Activated CD8-positive, alpha-beta memory T cell treated with anti-CD3 and anti-CD28 coated beads for 24 hours (primary cell): ENCODE data around the gene SIGLEC7.

Source experiments
- DNase-seq: peaks from one replicate; pipeline ENCODE4 v3.0.0-alpha.2; 2020

Gene SIGLEC7

GRCh38 chr19:51139299-51140014, 2.6 kb upstream of the SIGLEC7 start:
- peak; percentile 15 for DNase-seq

- peak; percentile 33 for DNase-seq
Measured at GRCh38 chr19:51140441-51140840, 1.7 kb upstream of the SIGLEC7 start.

DNA sequence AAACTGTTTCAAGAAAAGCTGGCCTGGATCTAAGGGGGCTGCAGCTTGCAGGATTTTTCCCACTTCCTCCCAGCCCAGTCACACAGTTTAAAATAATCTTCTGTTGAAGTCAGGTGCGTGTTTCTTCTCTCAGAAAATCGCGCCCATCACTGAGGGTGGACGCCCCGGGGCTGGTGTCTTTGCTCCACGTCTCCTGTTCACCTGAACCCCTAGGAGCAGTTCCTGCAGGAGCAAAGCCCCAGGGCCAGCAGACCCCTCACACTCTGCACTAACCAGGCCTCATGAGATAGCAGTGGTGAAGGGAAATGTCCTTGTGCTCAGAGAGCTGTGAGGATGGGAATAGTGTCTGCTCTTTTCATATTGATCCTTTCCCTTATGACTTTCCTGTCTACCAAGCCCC, 920 bp upstream of the SIGLEC7 start:
- DNase-seq, result peak; percentile 49

DNA sequence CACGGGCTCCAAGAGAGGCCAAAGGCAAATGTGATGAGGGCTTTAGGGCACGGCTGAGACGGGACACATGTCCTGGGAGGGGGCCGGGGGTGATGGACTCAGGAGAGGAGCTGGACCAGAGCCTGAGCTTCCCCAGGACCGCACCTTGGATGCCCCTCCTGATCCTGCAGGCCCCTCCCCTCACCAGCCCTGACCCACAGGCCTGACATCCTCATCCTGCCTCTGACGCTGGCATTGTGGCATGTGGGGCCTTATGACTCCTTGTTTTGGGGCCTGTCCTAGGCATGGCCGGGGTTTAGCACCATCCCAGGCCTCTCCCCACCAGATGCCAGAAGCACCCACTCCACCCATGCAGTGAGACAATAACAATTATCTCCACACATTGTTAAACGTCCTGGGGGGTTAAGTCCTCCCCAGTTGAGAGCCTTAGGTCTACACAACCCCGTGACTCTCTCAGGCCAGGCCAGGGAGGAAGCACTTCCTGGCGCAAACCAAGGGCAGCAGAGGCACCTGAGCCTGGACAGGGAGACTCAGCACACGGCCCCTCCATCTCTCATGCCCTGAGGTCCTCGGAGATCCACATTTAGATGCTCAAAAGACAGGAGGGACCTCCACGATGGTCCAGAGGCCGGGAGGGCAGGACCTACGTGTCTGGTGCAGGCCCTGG, 841 bp downstream of the SIGLEC7 start:
- DNase-seq, result peak; percentile 35

- DNase-seq, result peak; percentile 38
Measured at GRCh38 chr19:51143486-51143885, 1.4 kb downstream of the SIGLEC7 start.

- DNase-seq, result peak; percentile 49
Measured at GRCh38 chr19:51144482-51145045, 2.5 kb downstream of the SIGLEC7 start.

DNA sequence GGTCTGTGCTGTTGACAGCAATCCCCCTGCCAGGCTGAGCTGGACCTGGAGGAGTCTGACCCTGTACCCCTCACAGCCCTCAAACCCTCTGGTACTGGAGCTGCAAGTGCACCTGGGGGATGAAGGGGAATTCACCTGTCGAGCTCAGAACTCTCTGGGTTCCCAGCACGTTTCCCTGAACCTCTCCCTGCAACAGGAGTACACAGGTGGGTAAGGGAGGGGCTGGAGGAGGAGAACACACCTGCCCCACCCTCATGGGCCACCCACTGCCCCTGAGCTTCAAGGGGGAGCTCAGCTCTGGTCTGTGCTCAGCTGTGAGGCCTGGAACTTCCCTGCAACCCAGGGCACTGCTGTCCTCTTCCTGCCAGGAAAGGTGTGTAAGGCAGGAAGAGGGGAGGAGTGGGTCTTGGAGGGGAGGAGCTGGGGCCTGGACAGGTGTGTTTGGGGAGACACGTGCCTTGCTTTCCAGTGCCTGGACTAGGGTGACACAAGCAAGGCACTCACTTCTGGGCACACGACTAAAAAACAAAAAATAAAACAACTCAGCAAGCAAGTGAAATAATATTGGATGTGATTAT, 3.9 kb downstream of the SIGLEC7 start:
- peak; percentile 48 for DNase-seq

DNA sequence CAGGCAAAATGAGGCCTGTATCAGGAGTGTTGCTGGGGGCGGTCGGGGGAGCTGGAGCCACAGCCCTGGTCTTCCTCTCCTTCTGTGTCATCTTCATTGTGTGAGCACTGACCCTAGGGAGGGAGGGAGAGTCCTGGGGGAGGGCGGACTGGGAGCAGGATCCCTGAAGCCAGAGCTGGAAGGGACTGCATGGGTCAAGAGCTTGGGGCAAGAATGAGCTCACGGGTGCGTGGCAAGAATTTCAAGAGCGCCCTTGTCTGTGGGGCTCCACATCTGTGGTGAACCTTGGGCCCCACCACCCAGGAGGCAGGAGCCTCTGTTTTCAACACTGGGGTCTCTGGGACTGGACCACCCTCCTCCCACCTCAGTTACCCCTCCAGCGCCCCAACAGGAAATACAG, 4.7 kb downstream of the SIGLEC7 start:
- DNase-seq, result peak; percentile 28

DNA sequence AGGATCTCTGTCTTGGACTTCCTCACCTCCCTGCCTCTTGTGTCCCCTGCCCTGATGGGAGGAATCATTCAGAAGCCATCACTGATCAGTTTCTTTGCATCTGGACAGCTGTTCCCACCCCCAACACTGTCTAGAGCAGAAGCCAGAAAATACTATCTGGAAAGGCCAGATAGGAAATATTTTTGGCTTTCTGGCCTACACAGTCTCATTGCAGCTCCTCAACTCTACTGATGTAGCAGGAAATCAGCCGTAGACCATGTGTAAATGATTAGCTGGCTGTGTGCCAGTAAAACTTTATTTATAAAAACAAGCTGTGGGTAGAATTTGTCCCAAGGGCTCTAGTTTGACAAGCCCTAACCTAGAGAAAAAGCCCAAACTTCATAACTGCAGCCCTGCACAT, 5.6 kb downstream of the SIGLEC7 start:
- peak; percentile 11 for DNase-seq

- no peak for DNase-seq
Measured at GRCh38 chr19:51148580-51148979, 6.5 kb downstream of the SIGLEC7 start.

DNA sequence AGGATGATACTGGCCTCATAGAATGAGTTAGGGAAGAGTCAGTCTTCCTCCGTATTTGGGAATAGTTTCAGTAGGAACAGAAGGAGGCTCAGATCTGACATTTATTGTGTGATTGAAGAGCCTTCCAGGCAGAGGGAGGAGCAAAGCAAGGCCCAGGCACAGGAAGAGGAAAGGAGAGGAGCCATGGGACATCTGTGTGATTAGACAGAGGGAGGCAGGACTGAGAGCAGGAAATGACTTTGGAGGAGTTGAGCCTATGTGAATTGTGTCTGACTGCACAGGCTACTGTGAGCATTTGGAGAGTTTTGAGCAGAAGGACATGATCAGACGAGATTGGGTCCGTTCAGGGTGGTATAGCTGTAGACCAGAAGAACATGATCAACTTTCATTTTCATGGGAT, 8.5 kb downstream of the SIGLEC7 start:
- peak; percentile 21 for DNase-seq

- DNase-seq, result peak; percentile 51
Measured at GRCh38 chr19:51156710-51157109, 14.6 kb downstream of the SIGLEC7 start.

- DNase-seq, result peak; percentile 48
Measured at GRCh38 chr19:51157265-51157664, 15.2 kb downstream of the SIGLEC7 start.

DNA sequence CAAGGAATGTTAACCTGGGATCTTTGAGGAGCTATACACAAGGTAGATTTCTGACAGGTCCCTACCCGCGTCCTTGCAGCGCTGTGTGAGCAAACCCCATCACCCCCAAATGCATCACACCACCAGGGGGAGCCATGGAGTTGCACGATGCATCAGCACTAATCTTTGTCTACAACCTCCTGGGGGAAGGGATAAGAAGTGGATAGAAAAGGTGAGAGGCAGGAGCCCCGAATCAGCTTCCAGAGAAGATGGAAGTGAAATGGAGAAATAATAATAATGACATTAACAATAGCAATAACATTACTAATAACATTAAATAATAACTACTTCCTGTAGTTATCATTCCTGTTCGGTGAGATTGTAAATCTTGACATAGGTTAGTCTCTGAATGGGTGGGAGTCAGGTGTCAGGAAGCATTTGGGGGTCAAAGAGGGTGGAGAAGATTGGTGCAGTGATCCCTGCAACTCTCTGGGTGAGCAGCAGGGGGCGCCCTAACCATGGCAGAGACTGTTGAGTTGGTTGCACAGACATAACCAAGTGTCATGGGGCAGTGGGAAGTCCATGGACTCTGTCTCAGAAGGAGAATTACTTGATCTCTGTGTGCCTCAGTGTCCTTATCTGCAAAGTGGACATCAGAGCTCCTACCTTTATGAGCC, 16.5 kb downstream of the SIGLEC7 start:
- peak; percentile 93 for DNase-seq

DNA sequence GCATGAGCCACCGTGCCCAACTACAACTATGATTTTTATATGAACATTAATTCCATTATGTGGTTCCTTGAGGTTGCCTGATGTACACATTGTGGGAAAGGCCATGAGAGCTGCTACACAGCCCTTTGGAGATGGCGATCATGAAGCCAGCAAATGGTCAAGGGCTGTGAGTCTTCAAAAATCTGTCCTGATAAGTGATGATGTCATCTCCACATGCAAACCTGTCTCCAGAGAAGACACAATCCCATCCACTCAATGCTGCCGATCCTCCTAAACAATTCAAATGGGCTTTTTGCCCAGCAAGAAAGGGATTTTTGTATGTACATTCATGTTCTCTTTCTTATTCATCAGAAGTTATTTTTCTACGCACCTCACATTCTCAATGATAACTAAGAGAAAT, 17.6 kb downstream of the SIGLEC7 start:
- DNase-seq, result peak; percentile 15

DNA sequence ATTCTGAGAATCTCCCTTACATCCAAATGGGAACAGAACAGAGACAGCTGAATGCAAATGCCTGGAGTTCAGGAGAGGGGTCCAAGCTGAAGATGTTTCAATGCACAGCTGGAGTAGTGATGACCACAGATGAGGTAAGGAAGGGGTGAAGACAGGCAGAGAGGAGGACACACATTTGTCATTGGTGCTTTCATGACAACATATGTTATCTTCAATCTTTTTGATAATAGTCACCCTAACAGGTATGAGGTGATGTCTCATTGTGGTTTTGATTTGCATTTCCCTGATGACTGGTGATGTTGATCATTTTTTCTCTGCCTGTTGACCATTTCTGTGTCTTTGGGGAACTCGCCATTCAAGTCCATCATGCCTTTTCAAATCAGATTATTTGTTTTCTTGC, 19.2 kb downstream of the SIGLEC7 start:
- no peak for DNase-seq

GRCh38 chr19:51161867-51162496, 19.9 kb downstream of the SIGLEC7 start:
- no peak for DNase-seq

DNA sequence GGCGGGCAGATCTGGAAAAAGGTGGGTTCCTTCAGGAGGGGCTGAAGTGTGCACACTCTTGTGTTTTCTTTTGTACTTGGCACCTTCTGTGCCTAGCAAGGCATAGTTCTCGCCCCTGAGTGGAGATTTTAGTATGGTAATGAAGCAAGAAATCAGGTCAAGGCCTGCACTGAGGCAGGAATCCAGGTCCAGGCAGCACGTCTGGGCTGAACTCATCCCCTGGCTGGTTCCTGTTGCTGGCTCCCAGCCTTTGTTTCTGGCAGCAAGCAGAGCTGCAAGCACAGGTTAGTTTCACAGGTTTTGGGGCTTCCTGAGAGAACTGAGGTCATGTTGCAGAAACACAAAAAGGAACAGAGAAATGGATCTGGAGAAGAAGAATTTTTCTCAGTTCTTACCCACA, 21.2 kb downstream of the SIGLEC7 start:
- DNase-seq, result no peak

GRCh38 chr19:51164215-51164614, 22.1 kb downstream of the SIGLEC7 start:
- DNase-seq, result no peak

DNA sequence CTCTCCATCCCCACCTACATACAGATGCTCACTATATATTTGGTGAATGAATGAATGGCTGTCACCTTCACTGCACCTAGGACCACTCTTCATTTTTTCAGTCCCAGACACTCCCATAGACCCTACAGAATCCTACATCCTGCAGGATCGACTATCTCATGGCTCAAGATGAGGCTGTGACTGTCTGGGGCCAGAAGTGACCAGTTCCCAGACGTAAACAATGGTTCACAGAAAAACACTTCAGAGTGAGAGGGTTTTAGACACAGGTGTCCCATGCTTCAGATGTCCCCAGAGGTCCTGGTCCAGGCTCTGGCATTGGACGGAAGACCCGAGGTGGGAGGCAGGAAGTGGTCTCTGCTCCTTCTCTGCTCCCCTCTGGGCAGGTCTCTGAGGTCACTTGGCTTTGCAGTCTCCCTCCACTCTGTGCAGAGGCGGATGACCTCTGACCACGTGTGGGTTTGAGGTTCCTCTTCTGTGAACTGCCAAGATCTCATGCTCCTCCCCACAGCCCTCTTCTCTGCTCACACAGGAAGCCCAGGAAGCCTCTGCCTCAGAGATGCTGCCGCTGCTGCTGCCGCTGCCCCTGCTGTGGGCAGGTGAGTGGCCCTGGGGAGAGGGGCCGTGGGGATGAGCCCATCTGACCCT, 24.9 kb downstream of the SIGLEC7 start:
- DNase-seq, result peak; percentile 69

GRCh38 chr19:51168564-51169282, 26.6 kb downstream of the SIGLEC7 start:
- no peak for DNase-seq
